CD4-positive, alpha-beta T cell treated with Interleukin-4 for 1 hour (primary cell): ENCODE results near the gene NUP50.

Experiments
- DNase-seq, 2 donors: peaks; one replicate each; pipeline ENCODE4 v3.0.0-alpha.2; 2020 to 2022

NUP50 gene

GRCh38 chr22:45163451-45164269 is at the start of gene NUP50:
TSS of gene NUP50 (plus strand) at chr22:45163925. CDS start at chr22:45168178, 4,253 bp downstream.
- DNase-seq: peak; percentile 96 to 97

- no peak for DNase-seq
Observed at GRCh38 chr22:45120440-45120839, 43.3 kb upstream of the NUP50 start.

GRCh38 chr22:45120931-45121330 is 42.8 kb upstream of the NUP50 start:
- no peak for DNase-seq

- no peak for DNase-seq
Observed at GRCh38 chr22:45124176-45124847, 39.4 kb upstream of the NUP50 start.

- DNase-seq: no peak
Observed at GRCh38 chr22:45125188-45125587, 38.5 kb upstream of the NUP50 start.

GRCh38 chr22:45127866-45128265 is 35.9 kb upstream of the NUP50 start:
- DNase-seq: no peak

- DNase-seq: peak; percentile 12 to 38
Observed at GRCh38 chr22:45129703-45130524, 33.8 kb upstream of the NUP50 start.

- no peak for DNase-seq
Observed at GRCh38 chr22:45130891-45131290, 32.8 kb upstream of the NUP50 start.

- DNase-seq: peak in 1 of 2 donors; percentile 25
Observed at GRCh38 chr22:45131749-45132148, 32.0 kb upstream of the NUP50 start.

GRCh38 chr22:45134313-45134712 is 29.4 kb upstream of the NUP50 start:
- DNase-seq: no peak

GRCh38 chr22:45136594-45136993 is 27.1 kb upstream of the NUP50 start:
- no peak for DNase-seq

- DNase-seq: no peak
Observed at GRCh38 chr22:45139693-45140092, 24.0 kb upstream of the NUP50 start.

- no peak for DNase-seq
Observed at GRCh38 chr22:45142376-45142775, 21.3 kb upstream of the NUP50 start.

- DNase-seq: no peak
Observed at GRCh38 chr22:45144916-45145315, 18.8 kb upstream of the NUP50 start.

GRCh38 chr22:45149671-45150070 is 14.1 kb upstream of the NUP50 start:
- no peak for DNase-seq

- DNase-seq: no peak
Observed at GRCh38 chr22:45150139-45150538, 13.6 kb upstream of the NUP50 start.

GRCh38 chr22:45151503-45151902 is 12.2 kb upstream of the NUP50 start:
- DNase-seq: no peak

GRCh38 chr22:45154383-45154782 is 9.3 kb upstream of the NUP50 start:
- no peak for DNase-seq

- no peak for DNase-seq
Observed at GRCh38 chr22:45155050-45155840, 8.5 kb upstream of the NUP50 start.

GRCh38 chr22:45157907-45158306 is 5.8 kb upstream of the NUP50 start:
- DNase-seq: no peak

- DNase-seq: no peak
Observed at GRCh38 chr22:45159652-45160462, 3.9 kb upstream of the NUP50 start.

- no peak for DNase-seq
Observed at GRCh38 chr22:45162531-45162930, 1.2 kb upstream of the NUP50 start.
